ENCODE results near the gene DQX1. TPM values are rescaled to one million over a fixed set of nuclear protein-coding genes. Genes with fewer than 3 reads are reported as not detected.

The DQX1 gene
- total RNA-seq, 2 experiments from 2014 or later, result 0.50 to 0.96 TPM

DNA sequence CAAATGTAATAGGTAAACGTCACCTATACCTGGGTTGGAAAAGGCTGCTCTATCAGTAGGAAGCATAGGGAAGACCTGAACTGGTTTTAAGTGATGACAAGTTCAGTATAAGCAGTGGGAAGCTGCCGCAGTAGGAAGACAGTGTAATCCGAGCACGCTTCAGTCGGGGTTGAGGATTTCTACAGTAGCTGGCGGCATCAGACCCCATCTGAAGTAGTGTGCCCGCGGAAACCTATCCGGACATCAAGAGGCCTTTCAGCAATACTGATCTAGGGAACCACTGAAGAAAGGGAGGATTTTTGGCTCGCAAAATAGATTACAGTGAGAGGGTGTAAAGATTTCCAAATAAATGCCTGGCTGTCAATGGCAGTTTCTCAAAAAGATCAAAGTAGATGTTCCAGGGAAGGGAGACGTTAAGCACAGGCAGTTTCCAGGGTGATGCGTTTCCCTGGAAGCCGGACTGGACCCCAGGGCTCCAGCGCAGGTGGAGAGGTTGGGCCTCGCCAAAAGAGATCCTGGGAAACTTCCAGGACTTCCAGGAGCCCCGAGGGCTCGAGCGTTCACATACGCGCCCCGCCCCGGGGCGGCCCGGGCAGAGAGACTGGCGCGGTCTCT is 22.4 kb upstream of the DQX1 start:
- H3K36me3 Mint-ChIP-seq (ENCODE audit: low read depth), result no peaks in the 10 kb centered on the region
- H3K4me3 Mint-ChIP-seq, result peak overlapping the region; percentile 59
- no peak for DNase-seq
- POLR2A ChIA-PET, result interaction anchor here (1.2 kb wide), 1 partner anchor 37 kb away, joined by 4 read pairs; no protein-coding TSS in a partner anchor
- no peak for TF ChIP-seq CTCF (IDR thresholded peaks at IDR 0.05)
- peaks cover 5% of the 10 kb centered on the region for H3K4me1 Mint-ChIP-seq (ENCODE audit: low read depth)
- peaks cover 52% of the 10 kb centered on the region for H3K27me3 Mint-ChIP-seq
- H3K27ac Mint-ChIP-seq, result no peak overlapping the region
- ATAC-seq, result no peak
- intact Hi-C loops (cut with micrococcal nuclease), result no loop called here
- H3K9me3 Mint-ChIP-seq, result no peaks in the 10 kb centered on the region
- CTCF ChIA-PET, result interaction anchor here (1.1 kb wide), 1 partner anchor 17 kb away, joined by 4 read pairs; no protein-coding TSS in a partner anchor

GRCh38 chr2:74546004-74546403 is 20.0 kb upstream of the DQX1 start:
- H3K9me3 Mint-ChIP-seq, result no peaks in the 10 kb centered on the region
- ATAC-seq (no peak), DNase-seq (no peak)
- no peak overlapping the region for H3K27ac Mint-ChIP-seq
- peaks cover 44% of the 10 kb centered on the region for H3K27me3 Mint-ChIP-seq
- no peaks in the 10 kb centered on the region for H3K36me3 Mint-ChIP-seq (ENCODE audit: low read depth)
- no peak for TF ChIP-seq CTCF (IDR thresholded peaks at IDR 0.05)
- intact Hi-C loops (cut with micrococcal nuclease), result no loop called here
- ChIA-PET CTCF (interaction anchor here (1.0 to 3.1 kb wide), 7 partner anchors 13 to 64 kb away, joined by 3 to 21 read pairs (median 7); partner anchors contain the start of genes CCDC142 and TTC31), POLR2A (no interaction called here)
- H3K4me1 Mint-ChIP-seq (ENCODE audit: low read depth), result no peaks in the 10 kb centered on the region
- H3K4me3 Mint-ChIP-seq, result no peak overlapping the region

DNA sequence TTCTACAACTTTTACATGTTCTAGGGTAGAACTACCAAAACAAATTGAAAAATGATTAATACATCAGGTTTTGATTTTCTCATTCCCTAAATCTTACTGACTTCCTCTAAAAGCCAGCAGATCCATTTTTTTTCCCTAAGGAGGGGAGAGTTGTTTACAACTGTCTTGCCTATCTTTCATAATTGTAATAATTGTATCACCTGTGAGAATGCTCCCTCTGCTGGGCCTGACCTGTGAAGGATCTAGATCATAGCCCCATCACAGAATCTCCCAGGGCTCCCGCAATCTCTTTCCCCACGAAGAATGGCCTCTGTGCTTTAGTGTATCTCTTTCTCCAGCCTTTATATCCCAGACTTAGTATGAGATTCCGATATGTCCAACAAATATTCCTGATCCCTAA is 18.6 kb upstream of the DQX1 start:
- H3K9me3 Mint-ChIP-seq, result no peaks in the 10 kb centered on the region
- POLR2A ChIA-PET, result no interaction called here

GRCh38 chr2:74542978-74543377 is 16.9 kb upstream of the DQX1 start:
- H3K27me3 Mint-ChIP-seq, result peaks cover 35% of the 10 kb centered on the region
- ATAC-seq (no peak), DNase-seq (no peak)
- CTCF ChIA-PET, result interaction anchor here (0.9 to 1.1 kb wide), 2 partner anchors 11 to 43 kb away, joined by 3 read pairs; no protein-coding TSS in a partner anchor
- H3K36me3 Mint-ChIP-seq (ENCODE audit: low read depth), result no peaks in the 10 kb centered on the region
- POLR2A ChIA-PET, result interaction anchor here (0.5 to 0.8 kb wide), 2 partner anchors 29 to 59 kb away, joined by 3 read pairs; no protein-coding TSS in a partner anchor
- H3K27ac Mint-ChIP-seq, result no peak overlapping the region
- no peak for TF ChIP-seq CTCF (IDR thresholded peaks at IDR 0.05)
- no peaks in the 10 kb centered on the region for H3K4me1 Mint-ChIP-seq (ENCODE audit: low read depth)
- intact Hi-C loops (cut with micrococcal nuclease), result no loop called here
- H3K4me3 Mint-ChIP-seq, result no peak overlapping the region
- no peaks in the 10 kb centered on the region for H3K9me3 Mint-ChIP-seq

More for the DNA sequence above, 18.6 kb upstream of the DQX1 start:
- no peak overlapping the region for H3K4me3 Mint-ChIP-seq
- no peak overlapping the region for H3K27ac Mint-ChIP-seq
- H3K4me1 Mint-ChIP-seq (ENCODE audit: low read depth), result no peaks in the 10 kb centered on the region
- H3K36me3 Mint-ChIP-seq (ENCODE audit: low read depth), result no peaks in the 10 kb centered on the region
- peak; percentile 44 for TF ChIP-seq CTCF (IDR thresholded peaks at IDR 0.05)
- intact Hi-C loops (cut with micrococcal nuclease), result no loop called here
- peaks cover 39% of the 10 kb centered on the region for H3K27me3 Mint-ChIP-seq
- peak; percentile 47 for DNase-seq
- ATAC-seq, result no peak
- CTCF ChIA-PET, result interaction anchor here (0.8 to 3.1 kb wide), 8 partner anchors 8 to 62 kb away, joined by 3 to 21 read pairs (median 7); partner anchors contain the start of genes CCDC142, LOXL3 and TTC31

GRCh38 chr2:74540291-74540690 is 14.3 kb upstream of the DQX1 start:
- no peaks in the 10 kb centered on the region for H3K4me1 Mint-ChIP-seq (ENCODE audit: low read depth)
- H3K27me3 Mint-ChIP-seq, result peaks cover 20% of the 10 kb centered on the region
- CTCF ChIA-PET, result interaction anchor here (1.0 to 1.5 kb wide), 4 partner anchors 9 to 58 kb away, joined by 3 to 4 read pairs (median 4); no protein-coding TSS in a partner anchor
- no peak for TF ChIP-seq CTCF (IDR thresholded peaks at IDR 0.05)
- ATAC-seq (no peak), DNase-seq (no peak)
- H3K27ac Mint-ChIP-seq, result no peak overlapping the region
- no peak overlapping the region for H3K4me3 Mint-ChIP-seq
- POLR2A ChIA-PET, result no interaction called here
- intact Hi-C loops (cut with micrococcal nuclease), result no loop called here
- H3K9me3 Mint-ChIP-seq, result no peaks in the 10 kb centered on the region
- H3K36me3 Mint-ChIP-seq (ENCODE audit: low read depth), result no peaks in the 10 kb centered on the region
